H1 (cell line): ENCODE results near the gene THADA. TPM values are rescaled to one million over a fixed set of nuclear protein-coding genes. Genes with fewer than 3 reads are reported as not detected.

Source experiments
- MAX ChIP-seq: IDR thresholded peaks from 2 replicates; pipeline ENCODE4 v1.6.1; 2012; ENCODE audit warnings: inconsistent platforms
- RAD21 ChIP-seq, 2 experiments: IDR thresholded peaks in 1 of 2; conservative IDR thresholded peaks in 1 of 2; 2 replicates each; pipeline ENCODE4 v1.6.1; 2011; ENCODE audit warnings: low read depth in 2 of 2, low read length in 2 of 2, improper control_type of control experiment in 1 of 2, inconsistent platforms in 1 of 2, mild to moderate bottlenecking in 1 of 2, moderate library complexity in 1 of 2
- RXRA ChIP-seq: IDR thresholded peaks from 2 replicates; pipeline ENCODE4 v1.6.1; 2011; ENCODE audit warnings: low read depth, mild to moderate bottlenecking, low read length, moderate library complexity; ENCODE audit not compliant: insufficient read depth
- polyA plus RNA-seq, 7 experiments: library from polyadenylated mRNA; depleted of rRNA in 3 of 7; stranded (reverse) in 5 of 7; unstranded in 2 of 7; fragments of >200 nt in 5 of 7; fragments of 200-250 nt in 2 of 7; gene quantifications; 1 replicate in 5 of 7; 2 replicates in 1 of 7; 4 replicates in 1 of 7; pipeline versions ENCODE4 v1.2.1 to v1.2.3, GENCODE V29; 2011 to 2013; ENCODE audit warnings: missing spikeins in 2 of 7, mixed read lengths in 2 of 7
- total RNA-seq: library from RNA; stranded (reverse); fragmentation: NEBNext Ultra II Directional; extraction: Animal tissue kit (Norgen Biotek cat#: 25700); gene quantifications from 2 replicates; pipeline ENCODE4 v1.2.1, GENCODE V29; 2021
- TF ChIP-seq, protein P1 (sequence below): fragments of 300-600 bp; sonication (generic); IDR thresholded peaks from 2 replicates; pipeline ENCODE4 v1.7.1; 2012; ENCODE audit warnings: low read length, moderate library complexity, mild to moderate bottlenecking, inconsistent platforms; ENCODE audit not compliant: insufficient replicate concordance

THADA gene
- total and polyA plus RNA-seq, 2 of the 8 experiments (the other 6 are each of a cell fraction or from before 2014, with no cell fraction given), result 22.4 to 26.8 TPM

GRCh38 chr2:43226955-43227829, 368.6 kb downstream of the THADA start (continued):
- TF ChIP-seq, protein P1, sequence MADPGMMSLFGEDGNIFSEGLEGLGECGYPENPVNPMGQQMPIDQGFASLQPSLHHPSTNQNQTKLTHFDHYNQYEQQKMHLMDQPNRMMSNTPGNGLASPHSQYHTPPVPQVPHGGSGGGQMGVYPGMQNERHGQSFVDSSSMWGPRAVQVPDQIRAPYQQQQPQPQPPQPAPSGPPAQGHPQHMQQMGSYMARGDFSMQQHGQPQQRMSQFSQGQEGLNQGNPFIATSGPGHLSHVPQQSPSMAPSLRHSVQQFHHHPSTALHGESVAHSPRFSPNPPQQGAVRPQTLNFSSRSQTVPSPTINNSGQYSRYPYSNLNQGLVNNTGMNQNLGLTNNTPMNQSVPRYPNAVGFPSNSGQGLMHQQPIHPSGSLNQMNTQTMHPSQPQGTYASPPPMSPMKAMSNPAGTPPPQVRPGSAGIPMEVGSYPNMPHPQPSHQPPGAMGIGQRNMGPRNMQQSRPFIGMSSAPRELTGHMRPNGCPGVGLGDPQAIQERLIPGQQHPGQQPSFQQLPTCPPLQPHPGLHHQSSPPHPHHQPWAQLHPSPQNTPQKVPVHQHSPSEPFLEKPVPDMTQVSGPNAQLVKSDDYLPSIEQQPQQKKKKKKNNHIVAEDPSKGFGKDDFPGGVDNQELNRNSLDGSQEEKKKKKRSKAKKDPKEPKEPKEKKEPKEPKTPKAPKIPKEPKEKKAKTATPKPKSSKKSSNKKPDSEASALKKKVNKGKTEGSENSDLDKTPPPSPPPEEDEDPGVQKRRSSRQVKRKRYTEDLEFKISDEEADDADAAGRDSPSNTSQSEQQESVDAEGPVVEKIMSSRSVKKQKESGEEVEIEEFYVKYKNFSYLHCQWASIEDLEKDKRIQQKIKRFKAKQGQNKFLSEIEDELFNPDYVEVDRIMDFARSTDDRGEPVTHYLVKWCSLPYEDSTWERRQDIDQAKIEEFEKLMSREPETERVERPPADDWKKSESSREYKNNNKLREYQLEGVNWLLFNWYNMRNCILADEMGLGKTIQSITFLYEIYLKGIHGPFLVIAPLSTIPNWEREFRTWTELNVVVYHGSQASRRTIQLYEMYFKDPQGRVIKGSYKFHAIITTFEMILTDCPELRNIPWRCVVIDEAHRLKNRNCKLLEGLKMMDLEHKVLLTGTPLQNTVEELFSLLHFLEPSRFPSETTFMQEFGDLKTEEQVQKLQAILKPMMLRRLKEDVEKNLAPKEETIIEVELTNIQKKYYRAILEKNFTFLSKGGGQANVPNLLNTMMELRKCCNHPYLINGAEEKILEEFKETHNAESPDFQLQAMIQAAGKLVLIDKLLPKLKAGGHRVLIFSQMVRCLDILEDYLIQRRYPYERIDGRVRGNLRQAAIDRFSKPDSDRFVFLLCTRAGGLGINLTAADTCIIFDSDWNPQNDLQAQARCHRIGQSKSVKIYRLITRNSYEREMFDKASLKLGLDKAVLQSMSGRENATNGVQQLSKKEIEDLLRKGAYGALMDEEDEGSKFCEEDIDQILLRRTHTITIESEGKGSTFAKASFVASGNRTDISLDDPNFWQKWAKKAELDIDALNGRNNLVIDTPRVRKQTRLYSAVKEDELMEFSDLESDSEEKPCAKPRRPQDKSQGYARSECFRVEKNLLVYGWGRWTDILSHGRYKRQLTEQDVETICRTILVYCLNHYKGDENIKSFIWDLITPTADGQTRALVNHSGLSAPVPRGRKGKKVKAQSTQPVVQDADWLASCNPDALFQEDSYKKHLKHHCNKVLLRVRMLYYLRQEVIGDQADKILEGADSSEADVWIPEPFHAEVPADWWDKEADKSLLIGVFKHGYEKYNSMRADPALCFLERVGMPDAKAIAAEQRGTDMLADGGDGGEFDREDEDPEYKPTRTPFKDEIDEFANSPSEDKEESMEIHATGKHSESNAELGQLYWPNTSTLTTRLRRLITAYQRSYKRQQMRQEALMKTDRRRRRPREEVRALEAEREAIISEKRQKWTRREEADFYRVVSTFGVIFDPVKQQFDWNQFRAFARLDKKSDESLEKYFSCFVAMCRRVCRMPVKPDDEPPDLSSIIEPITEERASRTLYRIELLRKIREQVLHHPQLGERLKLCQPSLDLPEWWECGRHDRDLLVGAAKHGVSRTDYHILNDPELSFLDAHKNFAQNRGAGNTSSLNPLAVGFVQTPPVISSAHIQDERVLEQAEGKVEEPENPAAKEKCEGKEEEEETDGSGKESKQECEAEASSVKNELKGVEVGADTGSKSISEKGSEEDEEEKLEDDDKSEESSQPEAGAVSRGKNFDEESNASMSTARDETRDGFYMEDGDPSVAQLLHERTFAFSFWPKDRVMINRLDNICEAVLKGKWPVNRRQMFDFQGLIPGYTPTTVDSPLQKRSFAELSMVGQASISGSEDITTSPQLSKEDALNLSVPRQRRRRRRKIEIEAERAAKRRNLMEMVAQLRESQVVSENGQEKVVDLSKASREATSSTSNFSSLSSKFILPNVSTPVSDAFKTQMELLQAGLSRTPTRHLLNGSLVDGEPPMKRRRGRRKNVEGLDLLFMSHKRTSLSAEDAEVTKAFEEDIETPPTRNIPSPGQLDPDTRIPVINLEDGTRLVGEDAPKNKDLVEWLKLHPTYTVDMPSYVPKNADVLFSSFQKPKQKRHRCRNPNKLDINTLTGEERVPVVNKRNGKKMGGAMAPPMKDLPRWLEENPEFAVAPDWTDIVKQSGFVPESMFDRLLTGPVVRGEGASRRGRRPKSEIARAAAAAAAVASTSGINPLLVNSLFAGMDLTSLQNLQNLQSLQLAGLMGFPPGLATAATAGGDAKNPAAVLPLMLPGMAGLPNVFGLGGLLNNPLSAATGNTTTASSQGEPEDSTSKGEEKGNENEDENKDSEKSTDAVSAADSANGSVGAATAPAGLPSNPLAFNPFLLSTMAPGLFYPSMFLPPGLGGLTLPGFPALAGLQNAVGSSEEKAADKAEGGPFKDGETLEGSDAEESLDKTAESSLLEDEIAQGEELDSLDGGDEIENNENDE, result no peak
- TF ChIP-seq RXRA (no peak), RAD21 (IDR thresholded peaks at IDR 0.05 in 1 of 2, conservative IDR thresholded peaks at IDR 0.05 in 1 of 2; ENCODE audit: low read depth in 2 of 2, low read length in 2 of 2) (peak; percentile 51 to 66), MAX (peak; percentile 70)
